AG04449 (cell line): ENCODE data around the gene TEX35.

ENCODE experiments used
- CTCF ChIA-PET: fragments of 350-600 bp; formaldehyde crosslinking; extraction: SDS; loops from one replicate; lab custom pipeline; 2021; ENCODE audit warnings: antibody characterized with exemption; lab: Yijun Ruan, JAX
- POLR2A ChIA-PET: fragments of 400-600, 350-600 bp; formaldehyde crosslinking; extraction: SDS; loops from one replicate; lab custom pipeline; 2020; ENCODE audit warnings: antibody characterized with exemption, inconsistent platforms; lab: Yijun Ruan, JAX
- DNase-seq: peaks from one replicate; pipeline ENCODE4 v3.0.0-alpha.2; 2010; ENCODE audit warnings: low read depth, low spot score
- H3K4me3 ChIP-seq: 2 replicates; pipeline ENCODE4 v1.5.1; 2011; ENCODE audit warnings: low read depth, mild to moderate bottlenecking, control low read depth, low read length
- CTCF ChIP-seq: IDR thresholded peaks from one replicate; pipeline ENCODE4 v1.5.1; 2011; ENCODE audit warnings: mild to moderate bottlenecking, moderate library complexity, low read length, control low read depth, inconsistent platforms; ENCODE audit not compliant: insufficient read depth; ENCODE audit errors: missing control alignments

TEX35 gene

GRCh38 chr1:178533121-178533946 is 20.4 kb downstream of the TEX35 start:
- no peak for DNase-seq
- no peak overlapping the region for H3K4me3 ChIP-seq
- no peak for TF ChIP-seq CTCF
- CTCF ChIA-PET = interaction anchor here (0.6 to 23.6 kb wide), 25 partner anchors 8 to 835 kb away, joined by 3 to 593 read pairs (median 5); no protein-coding TSS in a partner anchor
- POLR2A ChIA-PET = no interaction called here

GRCh38 chr1:178534137-178534868 is 21.4 kb downstream of the TEX35 start:
- ChIA-PET CTCF (interaction anchor here (1.0 to 23.6 kb wide), 11 partner anchors 7 to 490 kb away, joined by 4 to 593 read pairs (median 6); no protein-coding TSS in a partner anchor), POLR2A (no interaction called here)
- H3K4me3 ChIP-seq = no peak overlapping the region
- TF ChIP-seq CTCF = no peak
- no peak for DNase-seq

GRCh38 chr1:178536329-178536728 is 23.4 kb downstream of the TEX35 start:
- no peak overlapping the region for H3K4me3 ChIP-seq
- TF ChIP-seq CTCF = no peak
- DNase-seq = no peak
- ChIA-PET POLR2A (no interaction called here), CTCF (interaction anchor here (0.7 to 23.6 kb wide), 10 partner anchors 8 to 1638 kb away, joined by 3 to 593 read pairs (median 10); no protein-coding TSS in a partner anchor)

GRCh38 chr1:178536844-178537371 is 24.0 kb downstream of the TEX35 start:
- POLR2A ChIA-PET = no interaction called here
- CTCF ChIA-PET = interaction anchor here (0.9 to 23.6 kb wide), 9 partner anchors 9 to 467 kb away, joined by 3 to 593 read pairs (median 14); no protein-coding TSS in a partner anchor
- peak; percentile 93 for DNase-seq
- no peak overlapping the region for H3K4me3 ChIP-seq
- TF ChIP-seq CTCF = no peak

GRCh38 chr1:178537382-178538090 is 24.6 kb downstream of the TEX35 start:
- ChIA-PET CTCF (interaction anchor here (0.9 to 23.6 kb wide), 11 partner anchors 36 to 506 kb away, joined by 3 to 593 read pairs (median 5); no protein-coding TSS in a partner anchor), POLR2A (interaction anchor here (1.2 kb wide), 2 partner anchors 147 to 465 kb away, joined by 3 to 6 read pairs; no protein-coding TSS in a partner anchor)
- no peak for DNase-seq

More at GRCh38 chr1:178537382-178538090, 24.6 kb downstream of the TEX35 start:
- TF ChIP-seq CTCF = no peak
- no peak overlapping the region for H3K4me3 ChIP-seq
